ENCODE results near the gene EFCAB12.

The EFCAB12 gene

GRCh38 chr3:129446926-129447325, 18.5 kb upstream of the EFCAB12 start:
- DNase-seq, result no peak

- no peak for DNase-seq
These were observed 17.0 kb upstream of the EFCAB12 start for GRCh38 chr3:129445471-129445870.

- no peak for DNase-seq
These were observed 14.5 kb upstream of the EFCAB12 start for GRCh38 chr3:129442947-129443346.

- DNase-seq, result no peak
These were observed 14.1 kb upstream of the EFCAB12 start for GRCh38 chr3:129442486-129442885.

GRCh38 chr3:129441782-129442181, 13.3 kb upstream of the EFCAB12 start:
- peak in 23 of 56 donors; percentile 2 to 47 (median 19) for DNase-seq

- peak in 5 of 56 donors; percentile 7 to 27 (median 18) for DNase-seq
These were observed 12.8 kb upstream of the EFCAB12 start for GRCh38 chr3:129441215-129441614.

GRCh38 chr3:129440618-129441190, 12.3 kb upstream of the EFCAB12 start:
- peak in 1 of 56 donors; percentile 39 for DNase-seq

- peak; percentile 81 to 98 (median 96) for DNase-seq
These were observed 11.6 kb upstream of the EFCAB12 start, which contains the start of the genes IFT122 and MBD4 for GRCh38 chr3:129439817-129440617. IFT122 (plus strand) TSS chr3:129440224; CDS start chr3:129440331, 107 bp downstream. MBD4 (minus strand) TSS chr3:129439948; CDS start chr3:129439833, 115 bp downstream.

GRCh38 chr3:129439226-129439816, 10.9 kb upstream of the EFCAB12 start:
- DNase-seq, result peak in 9 of 56 donors; percentile 26 to 56 (median 47)

- DNase-seq, result no peak
These were observed 6.9 kb upstream of the EFCAB12 start for GRCh38 chr3:129435367-129435766.

- no peak for DNase-seq
These were observed 5.7 kb upstream of the EFCAB12 start for GRCh38 chr3:129434140-129434539.

- no peak for DNase-seq
These were observed 5.1 kb upstream of the EFCAB12 start for GRCh38 chr3:129433565-129433964.

GRCh38 chr3:129432671-129433070, 4.2 kb upstream of the EFCAB12 start:
- no peak for DNase-seq

- no peak for DNase-seq
These were observed 3.6 kb upstream of the EFCAB12 start for GRCh38 chr3:129432036-129432435.

GRCh38 chr3:129429602-129430001, 1.2 kb upstream of the EFCAB12 start:
- no peak for DNase-seq

- DNase-seq, result peak in 4 of 56 donors; percentile 14 to 39 (median 18)
These were observed 630 bp upstream of the EFCAB12 start for GRCh38 chr3:129429080-129429451.

- DNase-seq, result peak in 2 of 56 donors; percentile 55 to 56
These were observed 445 bp downstream of the EFCAB12 start for GRCh38 chr3:129428007-129428375.

- DNase-seq, result no peak
These were observed 2.8 kb downstream of the EFCAB12 start for GRCh38 chr3:129425619-129426018.

- DNase-seq, result no peak
These were observed 3.2 kb downstream of the EFCAB12 start for GRCh38 chr3:129425213-129425612.

- DNase-seq, result peak in 2 of 56 donors; percentile 4 to 5
These were observed 4.1 kb downstream of the EFCAB12 start for GRCh38 chr3:129424185-129424841.

GRCh38 chr3:129422897-129423296, 5.5 kb downstream of the EFCAB12 start:
- DNase-seq, result no peak

Measured in nucleus accumbens (tissue), 56 donors.